ENCODE results near the gene MRPL41. TPM values are rescaled to one million over a fixed set of nuclear protein-coding genes. Genes with fewer than 3 reads are reported as not detected.
"Not testable (repeated sequence)": the region's sequence is repeated elsewhere in the genome, so short reads cannot be mapped to it uniquely, and the experiment has no call there.

The MRPL41 gene
- total RNA-seq, 4 donors from 2014 or later, result 77.1 to 161 (median 98.3) TPM

DNA sequence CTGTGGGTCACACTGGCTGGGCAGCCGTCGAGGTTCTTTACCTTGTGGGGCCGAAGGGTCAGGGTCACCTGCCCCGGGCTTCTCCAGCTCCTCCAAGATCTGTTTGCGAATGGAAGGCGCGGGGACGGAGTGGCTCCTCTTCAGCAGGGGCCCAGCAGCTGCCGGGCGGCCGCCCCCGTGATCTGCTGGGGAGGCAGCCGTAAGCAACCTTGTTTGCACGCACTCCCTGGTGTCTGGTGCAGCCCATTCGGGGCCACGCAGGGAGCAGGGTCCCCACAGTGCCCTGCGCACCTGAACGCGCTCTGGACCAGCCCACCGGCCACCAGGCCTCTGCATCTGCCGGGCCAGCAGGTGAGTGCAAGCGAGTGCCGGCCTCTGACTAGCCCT lies 36.3 kb upstream of the MRPL41 start:
- DNase-seq (ENCODE audit: low spot score in 2 of 2), result no peak
- H3K4me3 ChIP-seq, result no peak overlapping the region
- WGBS, 2 donors, result 77 to 86% methylated on average over 15 to 21 of the region's 23 CpGs
- no peak for TF ChIP-seq EP300 (IDR thresholded peaks at IDR 0.05)
- TF ChIP-seq, protein P1, sequence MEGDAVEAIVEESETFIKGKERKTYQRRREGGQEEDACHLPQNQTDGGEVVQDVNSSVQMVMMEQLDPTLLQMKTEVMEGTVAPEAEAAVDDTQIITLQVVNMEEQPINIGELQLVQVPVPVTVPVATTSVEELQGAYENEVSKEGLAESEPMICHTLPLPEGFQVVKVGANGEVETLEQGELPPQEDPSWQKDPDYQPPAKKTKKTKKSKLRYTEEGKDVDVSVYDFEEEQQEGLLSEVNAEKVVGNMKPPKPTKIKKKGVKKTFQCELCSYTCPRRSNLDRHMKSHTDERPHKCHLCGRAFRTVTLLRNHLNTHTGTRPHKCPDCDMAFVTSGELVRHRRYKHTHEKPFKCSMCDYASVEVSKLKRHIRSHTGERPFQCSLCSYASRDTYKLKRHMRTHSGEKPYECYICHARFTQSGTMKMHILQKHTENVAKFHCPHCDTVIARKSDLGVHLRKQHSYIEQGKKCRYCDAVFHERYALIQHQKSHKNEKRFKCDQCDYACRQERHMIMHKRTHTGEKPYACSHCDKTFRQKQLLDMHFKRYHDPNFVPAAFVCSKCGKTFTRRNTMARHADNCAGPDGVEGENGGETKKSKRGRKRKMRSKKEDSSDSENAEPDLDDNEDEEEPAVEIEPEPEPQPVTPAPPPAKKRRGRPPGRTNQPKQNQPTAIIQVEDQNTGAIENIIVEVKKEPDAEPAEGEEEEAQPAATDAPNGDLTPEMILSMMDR (IDR thresholded peaks at IDR 0.05), result no peak
- H3K27ac ChIP-seq, result no peak overlapping the region
- H3K4me1 ChIP-seq, result no peaks in the 10 kb centered on the region
- peaks cover 0 to 45% (median 0%) of the 10 kb centered on the region in 3 donors for H3K36me3 ChIP-seq
- H3K27me3 ChIP-seq, result no peaks in the 10 kb centered on the region
- H3K9me3 ChIP-seq, result no peaks in the 10 kb centered on the region

DNA sequence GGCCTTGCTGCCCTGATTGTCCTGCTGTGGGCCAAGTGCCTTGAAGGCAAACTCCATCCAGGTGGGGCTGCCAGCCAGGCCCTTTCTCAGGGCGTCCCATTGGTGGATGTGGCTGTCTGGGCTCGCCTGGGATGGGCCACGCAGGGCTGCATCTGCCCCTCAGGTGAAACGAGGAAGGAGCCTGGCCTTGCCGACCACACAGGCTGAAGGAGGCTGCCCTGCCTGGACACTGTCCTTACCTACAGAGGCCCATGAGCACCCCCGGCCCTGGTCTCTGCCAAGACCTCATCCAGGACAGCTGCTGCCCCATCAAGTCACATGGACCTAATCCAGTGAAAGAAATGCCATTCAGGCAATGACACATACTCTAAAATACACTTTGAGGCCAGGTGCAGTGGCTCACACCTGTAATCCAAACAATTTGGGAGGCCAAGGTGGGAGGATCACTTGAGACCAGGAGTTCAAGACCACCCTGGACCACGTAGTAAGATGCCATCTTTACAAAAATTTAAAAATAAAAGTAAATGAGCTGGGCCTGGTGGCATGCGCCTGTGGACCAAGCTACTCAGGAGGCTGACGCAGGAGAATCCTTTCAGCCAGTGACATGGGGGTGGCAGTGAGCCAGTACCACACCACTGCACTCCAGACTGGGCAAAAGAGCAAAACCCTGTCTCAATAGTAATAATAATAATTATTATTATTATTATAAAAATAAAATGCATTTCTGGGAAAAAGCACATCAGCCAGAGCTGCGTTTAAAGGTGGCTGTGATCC lies 35.3 kb upstream of the MRPL41 start:
- H3K9me3 ChIP-seq, result no peaks in the 10 kb centered on the region
- no peak overlapping the region for H3K27ac ChIP-seq
- TF ChIP-seq, protein P1 (IDR thresholded peaks at IDR 0.05), result no peak
- TF ChIP-seq POLR2A (IDR thresholded peaks at IDR 0.05), result no peak
- no peaks in the 10 kb centered on the region for H3K27me3 ChIP-seq
- no peak overlapping the region for H3K4me3 ChIP-seq
- DNase-seq (ENCODE audit: low spot score in 2 of 2), result no peak
- peaks cover 0 to 49% (median under 1%) of the 10 kb centered on the region in 3 donors for H3K36me3 ChIP-seq
- H3K4me1 ChIP-seq, result no peaks in the 10 kb centered on the region
- WGBS, 2 donors, result 75 to 86% methylated on average over 9 to 10 of the region's 10 CpGs

DNA sequence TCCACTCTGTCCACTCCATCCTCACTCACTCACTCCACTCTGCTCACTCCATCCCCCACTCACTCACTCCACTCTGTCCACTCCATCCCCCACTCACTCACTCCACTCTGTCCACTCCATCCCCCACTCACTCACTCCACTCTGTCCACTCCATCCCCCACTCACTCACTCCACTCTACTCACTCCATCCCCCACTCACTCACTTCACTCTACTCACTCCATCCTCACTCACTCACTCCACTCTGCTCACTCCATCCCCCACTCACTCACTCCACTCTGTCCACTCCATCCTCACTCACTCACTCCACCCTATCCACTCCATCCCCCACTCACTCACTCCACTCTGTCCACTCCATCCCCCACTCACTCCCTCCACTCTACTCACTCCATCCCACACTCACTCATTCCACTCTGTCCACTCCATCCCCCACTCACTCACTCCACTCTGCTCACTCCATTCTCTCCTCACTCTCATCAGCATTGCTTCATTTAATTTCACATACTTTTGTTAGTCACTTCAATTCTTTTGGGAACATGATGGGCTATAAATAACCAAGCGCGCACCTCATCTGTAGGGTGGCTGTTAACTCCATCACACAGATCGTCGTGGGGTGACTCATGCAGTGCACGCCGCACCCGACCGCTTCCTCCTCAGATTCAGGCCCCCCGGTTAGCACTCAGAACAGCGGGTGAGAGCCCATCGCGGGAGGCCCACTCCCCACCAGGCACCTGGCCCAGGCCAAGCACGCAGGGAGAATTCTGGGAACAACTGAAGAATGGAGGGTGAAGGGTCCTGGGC lies 32.8 kb upstream of the MRPL41 start:
- 87 to 90% methylated on average over 13 of the region's 13 CpGs for WGBS, 2 donors
- H3K36me3 ChIP-seq, result peaks cover 0 to 42% (median 3%) of the 10 kb centered on the region in 3 donors
- H3K9me3 ChIP-seq; H3K4me3 ChIP-seq; H3K27ac ChIP-seq; H3K27me3 ChIP-seq; DNase-seq (ENCODE audit: low spot score in 2 of 2); H3K4me1 ChIP-seq: not testable (repeated sequence)

DNA sequence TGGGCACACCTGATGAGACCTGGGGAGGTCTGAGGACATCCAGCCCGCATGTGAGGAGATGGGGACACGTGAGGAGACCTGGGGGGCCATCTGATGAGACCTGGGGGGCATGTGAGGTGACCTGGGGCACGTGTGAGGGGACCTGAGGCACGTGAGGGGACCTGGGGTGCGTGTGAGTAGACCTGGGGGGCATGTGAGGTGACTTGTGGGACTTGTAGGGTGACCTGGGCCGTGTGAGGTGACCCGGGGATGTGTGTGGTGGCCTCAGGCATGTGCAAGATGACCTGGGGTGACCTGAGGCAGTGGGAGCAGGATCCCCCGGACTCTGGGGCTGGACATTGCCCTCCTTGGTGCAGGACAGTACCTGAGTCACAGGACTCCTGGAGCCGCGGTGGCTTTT lies 32.1 kb upstream of the MRPL41 start:
- no peak overlapping the region for H3K27ac ChIP-seq
- peaks cover 0 to 37% (median 3%) of the 10 kb centered on the region in 3 donors for H3K36me3 ChIP-seq
- no peaks in the 10 kb centered on the region for H3K9me3 ChIP-seq
- DNase-seq (ENCODE audit: low spot score in 2 of 2), result no peak
- 86 to 94% methylated on average over 8 to 9 of the region's 10 CpGs for WGBS, 2 donors
- no peaks in the 10 kb centered on the region for H3K4me1 ChIP-seq
- no peak overlapping the region for H3K4me3 ChIP-seq
- H3K27me3 ChIP-seq, result no peaks in the 10 kb centered on the region
- TF ChIP-seq EP300 (IDR thresholded peaks at IDR 0.05), result no peak
- TF ChIP-seq POLR2A (IDR thresholded peaks at IDR 0.05), result no peak
- TF ChIP-seq, protein P1 (IDR thresholded peaks at IDR 0.05), result no peak

DNA sequence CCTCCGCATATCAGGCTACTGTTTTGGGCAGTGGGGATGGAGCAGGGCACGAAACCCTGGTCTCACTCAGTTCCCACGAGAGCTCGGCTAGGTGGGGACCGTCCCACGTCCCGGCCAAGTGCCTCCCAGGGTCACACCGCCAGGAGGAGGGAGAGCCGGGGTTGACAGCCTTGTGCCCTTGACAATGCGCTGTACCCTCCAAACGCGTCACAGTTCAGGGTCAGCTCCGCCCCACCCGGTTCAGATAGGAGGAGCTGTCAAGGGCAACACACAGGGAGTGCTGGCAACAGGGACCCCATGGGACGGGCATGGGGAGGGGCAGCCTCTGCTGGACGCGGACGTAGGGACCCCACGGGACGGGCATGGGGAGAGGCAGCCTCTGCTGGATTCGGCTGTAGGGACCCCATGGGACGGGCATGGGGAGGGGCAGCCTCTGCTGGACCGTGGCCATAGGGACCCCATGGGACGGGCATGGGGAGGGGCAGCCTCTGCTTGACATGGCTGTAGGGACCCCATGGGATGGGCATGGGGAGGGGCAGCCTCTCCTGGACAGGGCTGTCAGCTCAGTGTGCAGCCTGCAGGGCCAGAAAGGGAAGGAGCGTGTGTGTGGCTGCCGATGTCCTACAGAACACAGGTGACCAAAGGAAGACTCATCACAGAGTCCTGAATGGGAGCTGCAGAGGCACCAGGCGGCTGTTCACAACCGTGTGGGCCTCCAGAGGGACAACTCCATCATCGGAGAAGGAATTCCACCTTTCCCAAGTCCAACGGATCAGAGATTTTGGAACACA lies 30.9 kb upstream of the MRPL41 start:
- peaks cover 0 to 29% (median 3%) of the 10 kb centered on the region in 3 donors for H3K36me3 ChIP-seq
- TF ChIP-seq, protein P1 (IDR thresholded peaks at IDR 0.05), result no peak
- TF ChIP-seq EP300 (IDR thresholded peaks at IDR 0.05) (no peak), POLR2A (IDR thresholded peaks at IDR 0.05) (no peak)
- no peak overlapping the region for H3K4me3 ChIP-seq
- no peak for DNase-seq (ENCODE audit: low spot score in 2 of 2)
- H3K27ac ChIP-seq, result no peak overlapping the region
- no peaks in the 10 kb centered on the region for H3K9me3 ChIP-seq
- peaks cover 0 to 3% (median 0%) of the 10 kb centered on the region in 4 donors for H3K4me1 ChIP-seq
- 80 to 81% methylated on average over 26 to 29 of the region's 30 CpGs for WGBS, 2 donors
- no peaks in the 10 kb centered on the region for H3K27me3 ChIP-seq

All from tibial nerve (tissue), 4 donors.